SK-N-SH (cell line): Measurements from ENCODE around the gene ST13. TPM values are rescaled to one million over a fixed set of nuclear protein-coding genes. Genes with fewer than 3 reads are reported as not detected.

ENCODE experiments used
- CTCF ChIA-PET: fragments of 300-600, 350-600 bp; formaldehyde crosslinking; extraction: SDS; loops from one replicate; lab custom pipeline; 2021; lab: Yijun Ruan, JAX
- POLR2A ChIA-PET: fragments of 350-600 bp; sonication (Branson Sonifier 250); formaldehyde crosslinking; extraction: SDS; loops from one replicate; lab custom pipeline; 2020; ENCODE audit warnings: antibody characterized with exemption, inconsistent platforms; lab: Yijun Ruan, JAX
- DNase-seq: peaks from one replicate; pipeline ENCODE4 v3.0.0; 2012
- H2AFZ ChIP-seq: fragments of 200-600 bp; sonication (generic); 2 replicates; pipeline ENCODE4 v1.8.1; 2016; ENCODE audit warnings: antibody characterized with exemption, mild to moderate bottlenecking, low read depth
- H3F3A ChIP-seq: fragments of 200-600 bp; sonication (generic); replicated peaks from 2 replicates; pipeline ENCODE3; 2016; ENCODE audit warnings: antibody characterized with exemption, mild to moderate bottlenecking; ENCODE audit not compliant: insufficient read depth
- H3K27ac ChIP-seq, 2 experiments: fragments of 200-500 bp in 1 of 2; fragments of 200-600 bp in 1 of 2; sonication (Bioruptor generic) in 1 of 2; sonication (generic), shearing (Covaris generic) in 1 of 2; 2 replicates each; pipeline versions ENCODE4 v1.5.1 to v1.6.1; 2014 to 2016; ENCODE audit warnings: low read depth in 2 of 2, inconsistent platforms in 1 of 2, low read length in 1 of 2, mild to moderate bottlenecking in 1 of 2, mixed read lengths in 1 of 2
- H3K27me3 ChIP-seq: fragments of 200-600 bp; sonication (generic), shearing (Covaris generic); 2 replicates; pipeline ENCODE4 v1.6.1; 2016; ENCODE audit warnings: mixed run types; ENCODE audit not compliant: insufficient read depth
- H3K36me3 ChIP-seq, 2 experiments: fragments of 200-500 bp in 1 of 2; fragments of 200-600 bp in 1 of 2; sonication (Bioruptor generic) in 1 of 2; sonication (generic) in 1 of 2; replicated peaks in 1 of 2; 2 replicates each; pipeline versions ENCODE3 to v1.5.1; 2014 to 2016; ENCODE audit warnings: low read length in 1 of 2, mild to moderate bottlenecking in 1 of 2; ENCODE audit not compliant: insufficient read depth in 2 of 2, control insufficient read depth in 1 of 2
- H3K4me1 ChIP-seq, 2 experiments: fragments of 200-500 bp in 1 of 2; fragments of 200-600 bp in 1 of 2; sonication (Bioruptor generic) in 1 of 2; sonication (generic), shearing (Covaris generic) in 1 of 2; 2 replicates each; pipeline versions ENCODE4 v1.5.1 to v1.6.1; 2014 to 2016; ENCODE audit warnings: low read depth in 1 of 2, low read length in 1 of 2, mixed run types in 1 of 2; ENCODE audit not compliant: insufficient read depth in 2 of 2, control insufficient read depth in 1 of 2
- H3K4me2 ChIP-seq: fragments of 200-600 bp; sonication (generic), shearing (Covaris generic); 2 replicates; pipeline ENCODE4 v1.6.1; 2017; ENCODE audit warnings: mixed run types
- H3K4me3 ChIP-seq, 2 experiments: fragments of 200-500 bp in 1 of 2; fragments of 200-600 bp in 1 of 2; sonication (Bioruptor generic) in 1 of 2; sonication (generic), shearing (Covaris generic) in 1 of 2; 2 replicates each; pipeline versions ENCODE4 v1.5.1 to v1.8.1; 2014 to 2016; ENCODE audit warnings: low read depth in 2 of 2, inconsistent platforms in 1 of 2, low read length in 1 of 2, mild to moderate bottlenecking in 1 of 2, mixed read lengths in 1 of 2, moderate library complexity in 1 of 2
- H3K79me2 ChIP-seq: fragments of 200-600 bp; sonication (generic); 2 replicates; pipeline ENCODE4 v1.8.1; 2017; ENCODE audit warnings: mild to moderate bottlenecking; ENCODE audit not compliant: insufficient read depth
- H3K9ac ChIP-seq: fragments of 200-600 bp; sonication (generic); 2 replicates; pipeline ENCODE4 v1.6.1; 2017; ENCODE audit warnings: mixed run types
- H3K9me2 ChIP-seq: fragments of 200-600 bp; sonication (generic); 2 replicates; pipeline ENCODE4 v1.6.1; 2017; ENCODE audit warnings: mixed run types
- H3K9me3 ChIP-seq: fragments of 200-600 bp; sonication (generic); 2 replicates; pipeline ENCODE4 v1.6.1; 2017; ENCODE audit warnings: mixed run types, mild to moderate bottlenecking, moderate library complexity
- H4K20me1 ChIP-seq: fragments of 200-600 bp; sonication (generic); 2 replicates; pipeline ENCODE4 v1.6.1; 2017; ENCODE audit warnings: mild to moderate bottlenecking, mixed run types; ENCODE audit not compliant: insufficient read depth
- CHD2 ChIP-seq: fragments of 150-350 bp; IDR thresholded peaks from 2 replicates; pipeline ENCODE4 v1.6.1; 2018; ENCODE audit warnings: low read length; ENCODE audit not compliant: partially characterized antibody
- FOSL2 ChIP-seq: IDR thresholded peaks from 2 replicates; pipeline ENCODE4 v1.4.0; 2012; ENCODE audit warnings: low read depth, mild to moderate bottlenecking, moderate library complexity, borderline replicate concordance
- MEF2A ChIP-seq: IDR thresholded peaks from 2 replicates; pipeline ENCODE4 v1.4.0; 2012; ENCODE audit warnings: low read depth, borderline replicate concordance
- MXI1 ChIP-seq: IDR thresholded peaks from 2 replicates; pipeline ENCODE4 v1.6.1; 2012; ENCODE audit warnings: mild to moderate bottlenecking, low read depth, low read length, improper control_type of control experiment
- POLR2AphosphoS5 ChIP-seq: IDR thresholded peaks from 2 replicates; pipeline ENCODE4 v1.6.1; 2012; ENCODE audit warnings: low read depth, low read length
- RCOR1 ChIP-seq: fragments of 150-350 bp; IDR thresholded peaks from 2 replicates; pipeline ENCODE4 v1.6.1; 2017; ENCODE audit warnings: antibody characterized with exemption, low read length
- RFX5 ChIP-seq: IDR thresholded peaks from 2 replicates; pipeline ENCODE4 v1.6.1; 2012; ENCODE audit warnings: mild to moderate bottlenecking, improper control_type of control experiment, low read length
- TAF1 ChIP-seq: IDR thresholded peaks from 2 replicates; pipeline ENCODE4 v1.6.1; 2012; ENCODE audit warnings: low read depth, mild to moderate bottlenecking, low read length, moderate library complexity, borderline replicate concordance
- TCF12 ChIP-seq: IDR thresholded peaks from 2 replicates; pipeline ENCODE4 v1.4.0; 2012
- YY1 ChIP-seq: IDR thresholded peaks from 2 replicates; pipeline ENCODE4 v1.4.0; 2012; ENCODE audit warnings: low read depth, mild to moderate bottlenecking
- WGBS: methylation state at CpG from one replicate; pipeline ENCODE4 v1.1.6; 2017; ENCODE audit warnings: low lambda C conversion rate; 5-methylcytosine and 5-hydroxymethylcytosine counted together
- polyA plus RNA-seq, 3 experiments: library from polyadenylated mRNA; depleted of rRNA; stranded (reverse); fragments of >200 nt; gene quantifications; 2 replicates each; pipeline ENCODE4 v1.2.3, GENCODE V29; 2012
- TF ChIP-seq, protein P1 (sequence below): IDR thresholded peaks from 2 replicates; pipeline ENCODE4 v1.4.0; 2012; ENCODE audit warnings: low read depth, borderline replicate concordance
- TF ChIP-seq, protein P2 (sequence below): fragments of 200-600 bp; sonication (generic); IDR thresholded peaks from 2 replicates; pipeline ENCODE4 v1.6.1; 2017; ENCODE audit warnings: antibody characterized with exemption, mild to moderate bottlenecking, moderate library complexity

ST13 gene
- polyA plus RNA-seq, 1 of the 3 experiments (the other 2 are of a cell fraction), result 66.0 TPM

DNA sequence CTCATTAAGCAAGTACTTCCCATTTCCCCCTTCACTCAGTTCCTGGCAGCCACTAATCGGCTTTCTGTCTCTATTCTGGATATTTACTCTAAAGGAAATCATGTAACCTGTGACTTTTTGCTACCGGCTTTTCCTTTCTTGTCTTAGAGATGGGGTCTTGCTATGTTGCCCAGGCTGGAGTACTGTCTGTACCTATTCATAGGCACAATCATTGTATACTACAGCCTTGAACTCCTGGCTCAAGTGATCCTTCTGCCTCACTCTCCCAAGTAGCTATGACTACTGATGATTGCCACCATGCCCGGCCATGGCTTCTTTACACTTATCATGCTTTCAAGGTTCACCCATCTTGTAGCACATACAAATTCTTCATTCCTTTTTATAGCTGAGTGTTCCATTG lies 49.7 kb downstream of the ST13 start:
- DNase-seq, result no peak
- H4K20me1 ChIP-seq, result no peaks in the 10 kb centered on the region
- H3F3A ChIP-seq, result no peaks in the 10 kb centered on the region
- WGBS, result 100% methylated on average over 3 of the region's 3 CpGs
- H3K4me2 ChIP-seq, result no peak overlapping the region
- H3K79me2 ChIP-seq, result peaks cover 29% of the 10 kb centered on the region
- H3K9me3 ChIP-seq, result no peaks in the 10 kb centered on the region
- H3K36me3 ChIP-seq, result no peaks in the 10 kb centered on the region
- no peak overlapping the region for H3K4me3 ChIP-seq
- ChIA-PET POLR2A (no interaction called here), CTCF (no interaction called here)
- H3K9me2 ChIP-seq, result no peaks in the 10 kb centered on the region
- H2AFZ ChIP-seq, result no peak overlapping the region
- TF ChIP-seq, protein P1, sequence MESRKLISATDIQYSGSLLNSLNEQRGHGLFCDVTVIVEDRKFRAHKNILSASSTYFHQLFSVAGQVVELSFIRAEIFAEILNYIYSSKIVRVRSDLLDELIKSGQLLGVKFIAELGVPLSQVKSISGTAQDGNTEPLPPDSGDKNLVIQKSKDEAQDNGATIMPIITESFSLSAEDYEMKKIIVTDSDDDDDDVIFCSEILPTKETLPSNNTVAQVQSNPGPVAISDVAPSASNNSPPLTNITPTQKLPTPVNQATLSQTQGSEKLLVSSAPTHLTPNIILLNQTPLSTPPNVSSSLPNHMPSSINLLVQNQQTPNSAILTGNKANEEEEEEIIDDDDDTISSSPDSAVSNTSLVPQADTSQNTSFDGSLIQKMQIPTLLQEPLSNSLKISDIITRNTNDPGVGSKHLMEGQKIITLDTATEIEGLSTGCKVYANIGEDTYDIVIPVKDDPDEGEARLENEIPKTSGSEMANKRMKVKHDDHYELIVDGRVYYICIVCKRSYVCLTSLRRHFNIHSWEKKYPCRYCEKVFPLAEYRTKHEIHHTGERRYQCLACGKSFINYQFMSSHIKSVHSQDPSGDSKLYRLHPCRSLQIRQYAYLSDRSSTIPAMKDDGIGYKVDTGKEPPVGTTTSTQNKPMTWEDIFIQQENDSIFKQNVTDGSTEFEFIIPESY, result no peak
- TF ChIP-seq MXI1, result no peak
- no peak overlapping the region for H3K9ac ChIP-seq
- H3K27ac ChIP-seq, result no peak overlapping the region
- H3K4me1 ChIP-seq, result no peaks in the 10 kb centered on the region
- H3K27me3 ChIP-seq, result no peaks in the 10 kb centered on the region

DNA sequence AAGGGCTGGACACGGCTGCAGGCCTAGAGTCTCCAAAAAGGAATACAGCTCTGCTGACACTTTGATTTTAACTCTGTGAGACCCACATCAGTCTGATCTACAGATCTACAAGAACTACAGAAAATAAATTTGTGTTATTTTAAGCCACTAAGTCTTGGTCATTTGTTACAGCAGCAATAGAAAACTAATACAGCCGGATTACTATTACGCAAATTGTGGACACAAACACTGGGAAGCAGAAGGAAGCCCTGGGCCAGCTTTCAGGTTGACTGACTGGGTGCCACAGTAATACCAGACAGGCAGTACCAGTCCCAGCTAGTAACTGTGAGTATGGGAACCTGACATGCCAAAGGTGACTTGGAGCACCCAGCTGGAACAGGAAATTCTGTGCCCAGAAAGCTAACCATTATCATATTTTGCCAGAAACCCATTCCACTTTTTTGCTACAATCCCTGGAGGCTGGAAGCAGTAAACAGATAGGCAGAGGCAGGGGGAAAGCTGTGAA lies 50.7 kb downstream of the ST13 start:
- H3F3A ChIP-seq, result no peaks in the 10 kb centered on the region
- no peak overlapping the region for H2AFZ ChIP-seq
- TF ChIP-seq TCF12 (no peak), RCOR1 (no peak), FOSL2 (no peak), CHD2 (no peak), TAF1 (no peak), YY1 (no peak), POLR2AphosphoS5 (no peak), RFX5 (no peak), MEF2A (no peak)
- TF ChIP-seq, all 33 proteins: peak for 0
- H3K4me3 ChIP-seq, result no peak overlapping the region
- no peaks in the 10 kb centered on the region for H3K9me3 ChIP-seq
- 100% methylated on average over 3 of the region's 3 CpGs for WGBS
- CTCF ChIA-PET, result interaction anchor here (1.3 kb wide), 1 partner anchor 123 kb away, joined by 4 read pairs; no protein-coding TSS in a partner anchor
- POLR2A ChIA-PET, result no interaction called here
- H3K79me2 ChIP-seq, result peaks cover 26% of the 10 kb centered on the region
- H3K27me3 ChIP-seq, result no peaks in the 10 kb centered on the region
- H3K27ac ChIP-seq, result no peak overlapping the region
- no peaks in the 10 kb centered on the region for H4K20me1 ChIP-seq
- no peaks in the 10 kb centered on the region for H3K4me1 ChIP-seq
- H3K9me2 ChIP-seq, result no peaks in the 10 kb centered on the region
- H3K36me3 ChIP-seq, result no peaks in the 10 kb centered on the region
- no peak overlapping the region for H3K9ac ChIP-seq
- DNase-seq, result no peak
- H3K4me2 ChIP-seq, result no peak overlapping the region

DNA sequence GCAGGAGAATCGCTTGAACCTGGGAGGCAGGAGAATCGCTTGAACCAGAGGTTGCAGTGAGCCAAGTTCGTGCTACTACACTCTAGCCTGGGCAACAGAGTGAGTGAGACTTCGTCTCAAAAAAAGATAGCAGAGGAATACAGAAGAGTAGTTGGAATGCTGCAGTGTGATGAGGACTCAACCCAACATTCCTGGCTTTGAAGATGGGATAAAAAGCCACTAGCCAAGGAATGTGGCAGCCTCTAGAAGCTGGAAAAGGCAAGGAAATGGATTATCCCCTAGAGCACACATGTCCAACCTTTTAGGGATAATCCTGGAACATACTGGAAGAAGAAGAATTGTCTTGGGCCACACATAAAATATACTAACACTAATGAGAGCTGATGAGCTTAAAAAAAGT lies 51.2 kb downstream of the ST13 start:
- H3K79me2 ChIP-seq, result peaks cover 23% of the 10 kb centered on the region
- no peak for DNase-seq
- no peaks in the 10 kb centered on the region for H3K9me3 ChIP-seq
- no peaks in the 10 kb centered on the region for H3K9me2 ChIP-seq
- H3K27ac ChIP-seq, result no peak overlapping the region
- WGBS, result 100% methylated on average over 4 of the region's 4 CpGs
- no peaks in the 10 kb centered on the region for H3F3A ChIP-seq
- POLR2A ChIA-PET, result no interaction called here
- TF ChIP-seq, protein P2, sequence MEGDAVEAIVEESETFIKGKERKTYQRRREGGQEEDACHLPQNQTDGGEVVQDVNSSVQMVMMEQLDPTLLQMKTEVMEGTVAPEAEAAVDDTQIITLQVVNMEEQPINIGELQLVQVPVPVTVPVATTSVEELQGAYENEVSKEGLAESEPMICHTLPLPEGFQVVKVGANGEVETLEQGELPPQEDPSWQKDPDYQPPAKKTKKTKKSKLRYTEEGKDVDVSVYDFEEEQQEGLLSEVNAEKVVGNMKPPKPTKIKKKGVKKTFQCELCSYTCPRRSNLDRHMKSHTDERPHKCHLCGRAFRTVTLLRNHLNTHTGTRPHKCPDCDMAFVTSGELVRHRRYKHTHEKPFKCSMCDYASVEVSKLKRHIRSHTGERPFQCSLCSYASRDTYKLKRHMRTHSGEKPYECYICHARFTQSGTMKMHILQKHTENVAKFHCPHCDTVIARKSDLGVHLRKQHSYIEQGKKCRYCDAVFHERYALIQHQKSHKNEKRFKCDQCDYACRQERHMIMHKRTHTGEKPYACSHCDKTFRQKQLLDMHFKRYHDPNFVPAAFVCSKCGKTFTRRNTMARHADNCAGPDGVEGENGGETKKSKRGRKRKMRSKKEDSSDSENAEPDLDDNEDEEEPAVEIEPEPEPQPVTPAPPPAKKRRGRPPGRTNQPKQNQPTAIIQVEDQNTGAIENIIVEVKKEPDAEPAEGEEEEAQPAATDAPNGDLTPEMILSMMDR, result no peak
- no peaks in the 10 kb centered on the region for H4K20me1 ChIP-seq
- H3K4me2 ChIP-seq, result no peak overlapping the region
- H3K36me3 ChIP-seq, result no peaks in the 10 kb centered on the region
- no peaks in the 10 kb centered on the region for H3K27me3 ChIP-seq
- CTCF ChIA-PET, result interaction anchor here (1.3 kb wide), 1 partner anchor 122 kb away, joined by 4 read pairs; no protein-coding TSS in a partner anchor
- no peak overlapping the region for H3K4me3 ChIP-seq
- H2AFZ ChIP-seq, result no peak overlapping the region
- no peak overlapping the region for H3K9ac ChIP-seq
- no peaks in the 10 kb centered on the region for H3K4me1 ChIP-seq
